Epithelial cell of prostate (primary cell): ENCODE measurements around the gene SPINT4.
"Not testable (repeated sequence)": the region's sequence is repeated elsewhere in the genome, so short reads cannot be mapped to it uniquely, and the experiment has no call there.

Experiments used
- DNase-seq: peaks from one replicate; pipeline ENCODE4 v3.0.0-alpha.2; 2011; ENCODE audit warnings: low read depth, low spot score
- H3K27ac ChIP-seq: fragments of 450-650 bp; 2 replicates; pipeline ENCODE4 v1.5.1; 2017; ENCODE audit warnings: mild to moderate bottlenecking

SPINT4 gene

GRCh38 chr20:45764618-45765282 is 42.6 kb downstream of the SPINT4 start:
- DNase-seq, H3K27ac ChIP-seq: not testable (repeated sequence)

GRCh38 chr20:45765307-45765875 is 43.2 kb downstream of the SPINT4 start:
- no peak for DNase-seq
- H3K27ac ChIP-seq: no peak overlapping the region

GRCh38 chr20:45765980-45766379 is 43.8 kb downstream of the SPINT4 start:
- no peak for DNase-seq
- H3K27ac ChIP-seq: no peak overlapping the region

GRCh38 chr20:45768479-45768878 is 46.3 kb downstream of the SPINT4 start:
- no peak for DNase-seq
- no peak overlapping the region for H3K27ac ChIP-seq

GRCh38 chr20:45771182-45771759 is 49.1 kb downstream of the SPINT4 start:
- no peak for DNase-seq
- H3K27ac ChIP-seq: no peak overlapping the region

GRCh38 chr20:45772693-45773092 is 50.5 kb downstream of the SPINT4 start:
- no peak for DNase-seq
- no peak overlapping the region for H3K27ac ChIP-seq

GRCh38 chr20:45774945-45775344 is 52.8 kb downstream of the SPINT4 start:
- DNase-seq: no peak
- no peak overlapping the region for H3K27ac ChIP-seq

- DNase-seq: no peak
- H3K27ac ChIP-seq: no peak overlapping the region
Observed at GRCh38 chr20:45775411-45775810, 53.3 kb downstream of the SPINT4 start.
